Ishikawa (cell line): ENCODE results near the gene WSB1.

ENCODE experiments used
- CEBPB ChIP-seq: IDR thresholded peaks from 2 replicates; pipeline ENCODE4 v1.6.1; 2012
- CREB1 ChIP-seq: IDR thresholded peaks from 2 replicates; pipeline ENCODE4 v1.6.1; 2012; ENCODE audit warnings: low read depth
- EGR1 ChIP-seq: IDR thresholded peaks from 2 replicates; pipeline ENCODE4 v1.6.1; 2012
- EP300 ChIP-seq: IDR thresholded peaks from 2 replicates; pipeline ENCODE4 v1.6.1; 2012; ENCODE audit warnings: borderline replicate concordance
- FOXM1 ChIP-seq: IDR thresholded peaks from 2 replicates; pipeline ENCODE4 v1.6.1; 2012; ENCODE audit warnings: low read depth, borderline replicate concordance
- NFIC ChIP-seq: IDR thresholded peaks from 2 replicates; pipeline ENCODE4 v1.6.1; 2012
- RAD21 ChIP-seq: IDR thresholded peaks from 2 replicates; pipeline ENCODE4 v1.6.1; 2012; ENCODE audit warnings: low read depth
- TAF1 ChIP-seq: IDR thresholded peaks from 2 replicates; pipeline ENCODE4 v1.6.1; 2012; ENCODE audit warnings: low read depth, mild to moderate bottlenecking
- TCF12 ChIP-seq: IDR thresholded peaks from 2 replicates; pipeline ENCODE4 v1.6.1; 2012; ENCODE audit warnings: low read depth
- TEAD4 ChIP-seq: IDR thresholded peaks from 2 replicates; pipeline ENCODE4 v1.6.1; 2012
- USF1 ChIP-seq: IDR thresholded peaks from 2 replicates; pipeline ENCODE4 v1.6.1; 2012
- YY1 ChIP-seq: IDR thresholded peaks from 2 replicates; pipeline ENCODE4 v1.6.1; 2012; ENCODE audit warnings: low read depth
- ZBTB7A ChIP-seq: IDR thresholded peaks from 2 replicates; pipeline ENCODE4 v1.6.1; 2012; ENCODE audit warnings: low read depth
- TF ChIP-seq, protein P1 (sequence below): IDR thresholded peaks from 2 replicates; pipeline ENCODE4 v1.6.1; 2012
- TF ChIP-seq, protein P2 (sequence below): IDR thresholded peaks from 2 replicates; pipeline ENCODE4 v1.6.1; 2012; ENCODE audit warnings: low read depth, mild to moderate bottlenecking

Gene WSB1

DNA sequence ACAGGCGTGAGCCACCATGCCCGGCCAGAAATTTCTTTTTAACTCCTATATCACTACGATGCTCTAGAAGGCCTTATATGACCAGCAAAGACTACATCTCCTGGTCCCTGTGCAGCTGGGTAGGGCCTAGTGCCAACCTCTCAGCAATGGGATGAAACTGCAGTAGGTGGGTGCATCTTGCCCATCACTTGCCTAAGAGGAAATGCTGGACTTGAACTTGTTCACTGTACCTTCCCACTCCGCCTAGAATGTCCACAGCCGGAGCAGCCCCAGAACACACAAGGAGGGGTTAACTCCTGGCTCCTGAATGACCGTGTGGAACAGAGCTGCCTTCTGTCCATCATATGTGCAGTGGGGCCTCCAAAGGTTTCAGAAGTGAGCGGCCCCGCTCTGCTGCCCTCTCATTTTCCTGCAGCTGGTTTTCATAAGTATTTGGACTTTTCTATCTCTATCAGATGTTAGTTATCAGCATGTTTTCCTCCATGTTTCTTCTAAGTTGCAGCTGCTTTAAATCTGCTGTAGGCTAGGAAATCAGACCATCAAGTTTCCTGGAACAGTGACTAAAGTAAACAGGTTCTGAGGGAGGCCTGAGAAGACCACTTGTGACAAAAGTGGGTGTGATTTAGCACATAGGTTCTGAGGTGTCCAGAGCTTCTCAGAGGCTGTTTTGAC lies 52.5 kb downstream of the WSB1 start:
- no peak for TF ChIP-seq NFIC
- no peak for TF ChIP-seq TAF1
- TF ChIP-seq EP300, result no peak
- TF ChIP-seq CREB1, result no peak
- TF ChIP-seq, protein P1, sequence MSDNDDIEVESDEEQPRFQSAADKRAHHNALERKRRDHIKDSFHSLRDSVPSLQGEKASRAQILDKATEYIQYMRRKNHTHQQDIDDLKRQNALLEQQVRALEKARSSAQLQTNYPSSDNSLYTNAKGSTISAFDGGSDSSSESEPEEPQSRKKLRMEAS, result no peak
- no peak for TF ChIP-seq EGR1
- no peak for TF ChIP-seq USF1
- TF ChIP-seq FOXM1, result no peak
- TF ChIP-seq TCF12, result no peak
- no peak for TF ChIP-seq TEAD4
- TF ChIP-seq RAD21, result no peak
- no peak for TF ChIP-seq YY1
- TF ChIP-seq ZBTB7A, result no peak
- TF ChIP-seq CEBPB, result no peak
- TF ChIP-seq, protein P2, sequence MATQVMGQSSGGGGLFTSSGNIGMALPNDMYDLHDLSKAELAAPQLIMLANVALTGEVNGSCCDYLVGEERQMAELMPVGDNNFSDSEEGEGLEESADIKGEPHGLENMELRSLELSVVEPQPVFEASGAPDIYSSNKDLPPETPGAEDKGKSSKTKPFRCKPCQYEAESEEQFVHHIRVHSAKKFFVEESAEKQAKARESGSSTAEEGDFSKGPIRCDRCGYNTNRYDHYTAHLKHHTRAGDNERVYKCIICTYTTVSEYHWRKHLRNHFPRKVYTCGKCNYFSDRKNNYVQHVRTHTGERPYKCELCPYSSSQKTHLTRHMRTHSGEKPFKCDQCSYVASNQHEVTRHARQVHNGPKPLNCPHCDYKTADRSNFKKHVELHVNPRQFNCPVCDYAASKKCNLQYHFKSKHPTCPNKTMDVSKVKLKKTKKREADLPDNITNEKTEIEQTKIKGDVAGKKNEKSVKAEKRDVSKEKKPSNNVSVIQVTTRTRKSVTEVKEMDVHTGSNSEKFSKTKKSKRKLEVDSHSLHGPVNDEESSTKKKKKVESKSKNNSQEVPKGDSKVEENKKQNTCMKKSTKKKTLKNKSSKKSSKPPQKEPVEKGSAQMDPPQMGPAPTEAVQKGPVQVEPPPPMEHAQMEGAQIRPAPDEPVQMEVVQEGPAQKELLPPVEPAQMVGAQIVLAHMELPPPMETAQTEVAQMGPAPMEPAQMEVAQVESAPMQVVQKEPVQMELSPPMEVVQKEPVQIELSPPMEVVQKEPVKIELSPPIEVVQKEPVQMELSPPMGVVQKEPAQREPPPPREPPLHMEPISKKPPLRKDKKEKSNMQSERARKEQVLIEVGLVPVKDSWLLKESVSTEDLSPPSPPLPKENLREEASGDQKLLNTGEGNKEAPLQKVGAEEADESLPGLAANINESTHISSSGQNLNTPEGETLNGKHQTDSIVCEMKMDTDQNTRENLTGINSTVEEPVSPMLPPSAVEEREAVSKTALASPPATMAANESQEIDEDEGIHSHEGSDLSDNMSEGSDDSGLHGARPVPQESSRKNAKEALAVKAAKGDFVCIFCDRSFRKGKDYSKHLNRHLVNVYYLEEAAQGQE, result no peak

DNA sequence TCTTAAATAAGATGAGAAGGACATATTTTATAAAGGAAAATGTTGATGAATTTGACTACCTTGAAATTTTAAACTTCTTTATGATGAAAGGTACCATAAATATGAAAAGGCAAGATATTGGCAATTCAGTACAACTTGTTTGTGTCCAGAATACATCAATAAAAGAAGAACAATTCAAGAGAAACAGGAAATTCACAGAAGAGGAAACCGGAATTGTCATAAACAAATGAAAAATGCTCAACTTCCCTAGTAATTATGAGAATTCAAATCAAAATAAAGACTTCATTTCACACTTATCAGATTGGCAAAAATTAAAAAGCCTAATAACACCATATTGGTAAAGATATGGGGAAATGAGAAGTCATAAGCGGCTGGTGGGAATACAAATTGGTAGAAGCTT lies 54.3 kb downstream of the WSB1 start:
- TF ChIP-seq RAD21 (no peak), ZBTB7A (no peak), USF1 (no peak)

DNA sequence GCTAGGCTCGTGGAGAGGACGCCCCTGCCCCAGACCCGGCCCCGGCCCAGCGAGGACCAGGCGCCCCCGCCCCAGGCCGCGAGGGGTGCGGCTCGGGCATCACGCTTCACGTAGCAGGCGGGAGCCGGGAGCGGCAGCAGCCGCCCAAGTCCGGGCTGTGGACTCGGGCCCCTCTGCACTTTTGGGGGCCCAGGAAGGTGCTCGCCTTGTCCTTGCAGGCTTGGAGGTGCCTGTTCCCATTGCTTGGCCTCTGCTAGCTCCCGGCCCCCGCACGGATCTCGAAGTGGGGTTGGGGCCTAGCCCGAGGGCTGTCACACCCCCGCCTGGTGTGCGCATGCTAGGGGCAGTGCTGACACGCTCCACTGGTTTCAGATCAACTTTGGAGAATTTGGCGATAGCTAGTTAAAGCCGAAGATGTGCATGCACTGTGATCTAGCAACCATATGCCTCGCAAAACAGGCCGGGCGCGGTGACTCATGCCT lies 55.7 kb downstream of the WSB1 start:
- no peak for TF ChIP-seq EP300
- no peak for TF ChIP-seq NFIC
- TF ChIP-seq TAF1, result no peak
- no peak for TF ChIP-seq ZBTB7A
- TF ChIP-seq USF1, result no peak
- TF ChIP-seq, protein P2, result no peak
- TF ChIP-seq RAD21, result no peak
- TF ChIP-seq, protein P1, result no peak
- no peak for TF ChIP-seq FOXM1
- no peak for TF ChIP-seq YY1
- TF ChIP-seq CEBPB, result no peak
- TF ChIP-seq CREB1, result no peak
- TF ChIP-seq EGR1, result no peak
- TF ChIP-seq TCF12, result no peak
- no peak for TF ChIP-seq TEAD4

DNA sequence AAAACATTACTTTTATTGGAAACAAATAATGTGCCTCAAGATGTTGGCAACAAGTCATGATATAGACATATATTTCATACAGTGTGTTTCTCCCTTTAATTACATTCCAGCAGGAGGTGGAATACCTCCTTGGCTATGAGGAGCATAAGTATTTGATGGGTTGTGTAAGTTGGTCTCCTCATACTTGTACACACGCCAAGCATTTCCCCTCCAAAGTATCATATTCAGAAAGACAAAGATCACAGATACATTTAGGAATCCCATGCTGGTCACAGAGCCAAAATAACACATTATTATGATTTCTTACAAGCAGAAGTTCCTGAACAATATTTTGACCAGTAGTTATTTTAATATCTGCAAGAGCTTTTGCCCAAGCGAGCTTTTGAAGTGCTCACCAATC lies 57.8 kb downstream of the WSB1 start:
- TF ChIP-seq CEBPB (no peak), EP300 (no peak), CREB1 (no peak), NFIC (no peak), YY1 (no peak), TAF1 (no peak), USF1 (no peak), TCF12 (no peak), RAD21 (no peak), FOXM1 (no peak), TEAD4 (no peak), EGR1 (no peak), ZBTB7A (no peak)
- TF ChIP-seq, protein P1, result no peak
- TF ChIP-seq, protein P2, result no peak
